K562 (cell line): Measurements from ENCODE around the gene RAD54L. TPM values are rescaled to one million over a fixed set of nuclear protein-coding genes. Genes with fewer than 3 reads are reported as not detected.
"Not testable (repeated sequence)": the region's sequence is repeated elsewhere in the genome, so short reads cannot be mapped to it uniquely, and the experiment has no call there.

Experiments
- ATAC-seq: fragments of 200-7000 bp; cut with Tn5 transposase; 3 replicates; pipeline ENCODE4 v1.9.1; 2020; ENCODE audit warnings: moderate library complexity
- BruUV-seq: library from RNA; stranded (reverse); fragments of 400-500 nt; replicated peaks from 2 replicates; lab custom pipeline; 2021; lab: Mats Ljungman, UMichigan
- CTCF ChIA-PET: fragments of 300-600 bp; formaldehyde crosslinking; extraction: SDS; loops from one replicate; lab custom pipeline; 2021; ENCODE audit warnings: low intra/inter-chr PET ratio; lab: Yijun Ruan, JAX
- POLR2A ChIA-PET: fragments of 300-600, 350-650 bp; sonication (Branson Sonifier 250); formaldehyde crosslinking; extraction: SDS; loops from one replicate; lab custom pipeline; 2021; ENCODE audit warnings: antibody characterized with exemption, inconsistent platforms; lab: Yijun Ruan, JAX
- DNase-seq, 4 experiments: peaks; one replicate each; pipeline versions ENCODE4 v3.0.0 to v3.0.0-alpha.2; 2011 to 2018; ENCODE audit warnings: low spot score in 3 of 4, mixed read lengths in 3 of 4; ENCODE audit errors: extremely low read depth in 1 of 4
- FAIRE-seq: peaks from 2 replicates; lab custom pipeline; 2011; peaks lifted over from hg19 to GRCh38; lab: Jason Lieb, UNC
- H2AFZ ChIP-seq: 2 replicates; pipeline ENCODE4 v1.6.0; 2011; ENCODE audit warnings: low read depth, low read length, control low read depth, inconsistent platforms
- H3K27ac ChIP-seq: fragments of 200-600 bp; 3 replicates; pipeline ENCODE4 v1.8.0; 2011; ENCODE audit warnings: low read depth, mild to moderate bottlenecking, control low read depth, inconsistent platforms, low read length, moderate library complexity, mixed read lengths; ENCODE audit errors: extremely low read depth
- H3K27me3 ChIP-seq, 2 experiments: fragments of 300-600 bp in 1 of 2; 2 replicates in 1 of 2; 3 replicates in 1 of 2; pipeline versions ENCODE4 v1.6.0 to v1.8.0; 2011; ENCODE audit warnings: inconsistent platforms in 2 of 2, low read length in 2 of 2, mild to moderate bottlenecking in 1 of 2, mixed read lengths in 1 of 2, moderate library complexity in 1 of 2; ENCODE audit not compliant: control insufficient read depth in 2 of 2, insufficient read depth in 2 of 2
- H3K36me3 ChIP-seq: fragments of 300-600 bp; 3 replicates; pipeline ENCODE4 v1.8.0; 2011; ENCODE audit warnings: mild to moderate bottlenecking, low read length, inconsistent platforms; ENCODE audit not compliant: control insufficient read depth, insufficient read depth
- H3K4me1 ChIP-seq, 2 experiments: fragments of 200-600 bp in 1 of 2; replicated peaks in 1 of 2; 2 replicates in 1 of 2; 3 replicates in 1 of 2; pipeline versions ENCODE4 v1.5.1 to v1.8.0; 2011; ENCODE audit warnings: inconsistent platforms in 2 of 2, low read length in 2 of 2, mild to moderate bottlenecking in 1 of 2, mixed read lengths in 1 of 2, moderate library complexity in 1 of 2; ENCODE audit not compliant: control insufficient read depth in 2 of 2, insufficient read depth in 2 of 2
- H3K4me2 ChIP-seq: 2 replicates; pipeline ENCODE4 v1.6.1; 2011; ENCODE audit warnings: low read length, control low read depth, inconsistent platforms, mixed read lengths; ENCODE audit not compliant: insufficient read depth
- H3K4me3 ChIP-seq: fragments of 200-600 bp; sonication (generic), shearing (Covaris generic); 2 replicates; pipeline ENCODE4 v1.5.1; 2016; ENCODE audit warnings: control low read depth, inconsistent platforms
- H3K79me2 ChIP-seq: fragments of 200-600 bp; 3 replicates; pipeline ENCODE4 v1.8.0; 2011; ENCODE audit warnings: low read length, inconsistent platforms; ENCODE audit not compliant: control insufficient read depth, insufficient read depth
- H3K9ac ChIP-seq, 2 experiments: 2 replicates each; pipeline versions ENCODE4 v1.6.0 to v1.6.1; 2011; ENCODE audit warnings: low read depth in 2 of 2, low read length in 2 of 2, control low read depth in 1 of 2, inconsistent platforms in 1 of 2, mild to moderate bottlenecking in 1 of 2, mixed read lengths in 1 of 2; ENCODE audit not compliant: insufficient read depth in 1 of 2
- H3K9me1 ChIP-seq: one replicate; pipeline ENCODE4 v1.6.0; 2011; ENCODE audit warnings: inconsistent platforms, mild to moderate bottlenecking, low read length, moderate library complexity; ENCODE audit not compliant: control insufficient read depth, insufficient read depth
- H3K9me3 ChIP-seq: replicated peaks from 2 replicates; pipeline ENCODE4 v1.5.1; 2011; ENCODE audit warnings: low read depth, low read length, inconsistent platforms; ENCODE audit not compliant: control insufficient read depth, insufficient read depth
- H4K20me1 ChIP-seq: replicated peaks from 2 replicates; pipeline ENCODE4 v1.6.1; 2011; ENCODE audit warnings: low read length, inconsistent platforms, mixed read lengths; ENCODE audit not compliant: control insufficient read depth, insufficient read depth
- ARID1B ChIP-seq: fragments of 450-650 bp; IDR thresholded peaks from 2 replicates; pipeline ENCODE4 v1.6.1; 2016; ENCODE audit warnings: antibody characterized with exemption, mild to moderate bottlenecking, inconsistent platforms
- HNRNPLL ChIP-seq: fragments of 200-400 bp; formaldehyde crosslinking; IDR thresholded peaks from 2 replicates; pipeline ENCODE4 v1.6.1; 2017; ENCODE audit warnings: low read length, low read depth, mild to moderate bottlenecking; ENCODE audit not compliant: poor library complexity, severe bottlenecking
- MAZ ChIP-seq, 2 experiments: fragments of 450-650 bp in 1 of 2; sonication (generic) in 1 of 2; formaldehyde crosslinking; IDR thresholded peaks in 1 of 2; conservative IDR thresholded peaks in 1 of 2; 2 replicates each; pipeline versions ENCODE4 v1.4.0 to v1.5.0; 2020; ENCODE audit warnings: mild to moderate bottlenecking in 1 of 2, missing genetic modification reagents in 1 of 2
- TARDBP ChIP-seq: fragments of 450-650 bp; IDR thresholded peaks from 2 replicates; pipeline ENCODE4 v1.6.1; 2016
- ZNF384 ChIP-seq: IDR thresholded peaks from 2 replicates; pipeline ENCODE4 v1.6.1; 2012; ENCODE audit warnings: low read depth, low read length, improper control_type of control experiment
- ZNF445 ChIP-seq: fragments of 250-450 bp; sonication (Bioruptor Pico); IDR thresholded peaks from 2 replicates; pipeline ENCODE4 v1.4.0; 2020; ENCODE audit warnings: low read depth, mild to moderate bottlenecking, moderate library complexity
- ZNF79 ChIP-seq: fragments of 250-450 bp; sonication (Bioruptor Pico); IDR thresholded peaks from 2 replicates; pipeline ENCODE4 v1.4.0; 2020; ENCODE audit warnings: low read depth, mild to moderate bottlenecking, moderate library complexity
- WGBS: fragments of 100-300 bp; shearing (Covaris generic); methylation state at CpG from one replicate; pipeline ENCODE4 v1.1.6; 2016; ENCODE audit warnings: low coverage, mixed read lengths; ENCODE audit not compliant: insufficient coverage; ENCODE audit errors: missing lambda C conversion rate; 5-methylcytosine and 5-hydroxymethylcytosine counted together
- in situ Hi-C: fragments of 300-500 bp; cut with MboI; formaldehyde crosslinking; loops from 4 replicates; pipeline ENCODE4 v1.15.0; 2018; ENCODE audit warnings: inconsistent platforms, mixed read lengths
- intact Hi-C: fragments of 100-400 bp; cut with micrococcal nuclease; formaldehyde crosslinking; loops from 2 replicates; pipeline ENCODE4 v1.14.2; 2022
- polyA plus RNA-seq, 8 experiments: library from polyadenylated mRNA; depleted of rRNA in 4 of 8; stranded (reverse) in 5 of 8; unstranded in 3 of 8; fragments of >200 nt; fragmentation: Nextera tagmentation in 2 of 8; fragmentation: Illumina TruSeq in 1 of 8; extraction: Ambion mirVana in 2 of 8; extraction: Trizol in 1 of 8; gene quantifications; 2 replicates each; pipeline versions ENCODE4 v1.2.1 to v1.2.3, GENCODE V29; 2011 to 2014; ENCODE audit warnings: inconsistent platforms in 1 of 8, missing spikeins in 1 of 8
- total RNA-seq, 7 experiments: library from RNA; depleted of rRNA in 6 of 7; stranded (reverse); fragments of >200 nt in 6 of 7; fragmentation: Illumina TruSeq in 2 of 7; extraction: Trizol in 2 of 7; gene quantifications; 2 replicates each; pipeline versions ENCODE4 v1.2.1 to v1.2.3, GENCODE V29; 2011 to 2021; ENCODE audit warnings: low replicate concordance in 1 of 7
- TF ChIP-seq, protein P1 (sequence below): fragments of 450-650 bp; IDR thresholded peaks from 2 replicates; pipeline ENCODE4 v1.6.1; 2018; ENCODE audit not compliant: partially characterized antibody

RAD54L gene
- total and polyA plus RNA-seq, 9 of the 15 experiments (the other 6 are each of a cell fraction or from before 2014, with no cell fraction given): 17.9 to 92.3 (median 37.5) TPM

DNA sequence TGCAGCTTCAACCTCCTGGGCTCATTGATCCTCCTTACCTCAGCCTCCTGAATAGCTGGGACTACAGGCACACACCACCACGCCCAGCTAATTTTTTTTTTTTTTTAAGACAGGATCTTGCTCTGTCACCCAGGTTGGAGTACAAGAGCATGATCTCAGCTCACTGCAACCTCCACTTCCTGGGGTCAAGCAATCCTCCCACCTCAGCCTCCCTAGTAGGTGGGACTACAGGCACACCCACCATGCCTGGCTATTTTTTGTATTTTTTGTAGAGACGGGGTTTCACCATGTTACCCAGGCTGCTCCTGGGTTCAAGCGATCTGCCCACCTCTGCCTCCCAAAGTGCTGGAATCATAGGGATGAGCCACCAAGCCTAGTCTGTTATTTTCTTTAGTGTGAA, 3.7 kb upstream of the RAD54L start:
- H3K27ac ChIP-seq, H4K20me1 ChIP-seq, DNase-seq, intact Hi-C loops, H3K4me2 ChIP-seq, FAIRE-seq, H3K9me3 ChIP-seq, BruUV-seq: not testable (repeated sequence)
- WGBS: 73% methylated on average over 3 of the region's 3 CpGs
- H3K4me1 ChIP-seq: peaks cover 16 to 33% of the 10 kb centered on the region in 2 experiments; a peak in 4 of 5 replicates
- POLR2A ChIA-PET: interaction anchor here (0.6 kb wide), 1 partner anchor 15 kb away, joined by 4 read pairs; no protein-coding TSS in a partner anchor
- peak; percentile 55 for TF ChIP-seq ZNF384
- TF ChIP-seq, all 486 proteins: peak for 1; not testable (repeated sequence) for 485
- H3K4me3 ChIP-seq, H3K9ac ChIP-seq, H2AFZ ChIP-seq, H3K27me3 ChIP-seq, H3K9me1 ChIP-seq, CTCF ChIA-PET, H3K36me3 ChIP-seq, ATAC-seq, in situ Hi-C loops: not testable (repeated sequence)
- H3K79me2 ChIP-seq: peaks cover 15% of the 10 kb centered on the region

DNA sequence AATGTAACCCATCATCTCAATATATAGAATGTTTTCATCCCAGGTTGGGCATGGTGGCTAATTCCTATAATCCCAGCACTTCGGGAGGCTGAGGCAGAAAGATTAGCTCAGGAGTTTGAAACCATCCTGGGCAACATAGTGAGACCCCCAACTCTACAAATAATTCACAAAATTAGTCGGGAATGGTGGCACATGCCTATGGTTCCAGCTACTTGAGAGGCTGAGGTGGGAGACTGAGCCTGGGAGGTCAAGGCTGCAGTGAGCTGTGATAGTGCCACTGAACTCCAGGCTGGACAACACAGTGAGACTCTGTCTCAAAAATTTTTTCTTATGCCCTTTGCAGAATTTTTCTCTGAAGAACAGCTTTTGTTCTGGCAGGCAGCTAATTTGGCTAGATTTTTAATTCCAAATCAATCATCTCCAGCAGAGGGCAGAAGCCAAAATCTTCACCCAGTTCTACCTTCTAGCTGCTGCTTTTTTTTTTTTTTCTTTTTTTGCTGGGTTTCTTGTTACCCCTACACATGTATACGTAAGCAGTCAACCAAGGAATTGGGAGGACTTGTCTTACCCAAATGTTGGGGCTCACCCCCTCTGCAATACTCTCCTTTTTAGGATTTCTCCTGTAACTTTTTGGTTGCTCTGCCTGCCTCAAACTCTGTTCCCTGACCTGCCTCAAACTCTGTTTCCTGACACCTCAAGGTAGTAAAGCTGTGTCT, 2.7 kb upstream of the RAD54L start:
- BruUV-seq: no TSS peak
- WGBS: 18% methylated on average over 3 of the region's 3 CpGs
- Histone ChIP-seq H3K27me3 (no peaks in the 10 kb centered on the region), H3K4me3 (no peak overlapping the region), H4K20me1 (peaks cover 6% of the 10 kb centered on the region), H3K9ac (0 out of 4 replicates have a peak overlapping the region, but pooled peaks of 1 of the 2 experiments have one; percentile 18), H2AFZ (peak overlapping the region; percentile 73), H3K79me2 (peaks cover 25% of the 10 kb centered on the region), H3K9me3 (no peaks in the 10 kb centered on the region), H3K9me1 (no peaks in the 10 kb centered on the region), H3K4me1 (peaks cover 22 to 40% of the 10 kb centered on the region in 2 experiments; a peak in 4 of 5 replicates), H3K27ac (peak overlapping the region; percentile 34; the same call in 2 of the 3 replicates), H3K36me3 (peaks cover 12% of the 10 kb centered on the region), H3K4me2 (no peak overlapping the region; the same call in 1 of the 2 replicates)
- DNase-seq (peak; percentile 48 to 49 (median 48)), ATAC-seq (no peak), FAIRE-seq (peak; percentile 42)
- intact Hi-C loops (loop anchor here (1.0 to 5.0 kb wide), 2 partner anchors 57 to 103 kb away; partner anchors contain the start of genes LRRC41 and UQCRH), in situ Hi-C loops (no loop called here)
- CTCF ChIA-PET: interaction anchor here (0.7 kb wide), 2 partner anchors 60 to 286 kb away, joined by 3 to 4 read pairs; no protein-coding TSS in a partner anchor
- POLR2A ChIA-PET: interaction anchor here (0.6 to 3.0 kb wide), 16 partner anchors 10 to 112 kb away, joined by 3 to 23 read pairs (median 4); partner anchors contain the start of genes PIK3R3, POMGNT1 and UQCRH
- TF ChIP-seq, protein P1, sequence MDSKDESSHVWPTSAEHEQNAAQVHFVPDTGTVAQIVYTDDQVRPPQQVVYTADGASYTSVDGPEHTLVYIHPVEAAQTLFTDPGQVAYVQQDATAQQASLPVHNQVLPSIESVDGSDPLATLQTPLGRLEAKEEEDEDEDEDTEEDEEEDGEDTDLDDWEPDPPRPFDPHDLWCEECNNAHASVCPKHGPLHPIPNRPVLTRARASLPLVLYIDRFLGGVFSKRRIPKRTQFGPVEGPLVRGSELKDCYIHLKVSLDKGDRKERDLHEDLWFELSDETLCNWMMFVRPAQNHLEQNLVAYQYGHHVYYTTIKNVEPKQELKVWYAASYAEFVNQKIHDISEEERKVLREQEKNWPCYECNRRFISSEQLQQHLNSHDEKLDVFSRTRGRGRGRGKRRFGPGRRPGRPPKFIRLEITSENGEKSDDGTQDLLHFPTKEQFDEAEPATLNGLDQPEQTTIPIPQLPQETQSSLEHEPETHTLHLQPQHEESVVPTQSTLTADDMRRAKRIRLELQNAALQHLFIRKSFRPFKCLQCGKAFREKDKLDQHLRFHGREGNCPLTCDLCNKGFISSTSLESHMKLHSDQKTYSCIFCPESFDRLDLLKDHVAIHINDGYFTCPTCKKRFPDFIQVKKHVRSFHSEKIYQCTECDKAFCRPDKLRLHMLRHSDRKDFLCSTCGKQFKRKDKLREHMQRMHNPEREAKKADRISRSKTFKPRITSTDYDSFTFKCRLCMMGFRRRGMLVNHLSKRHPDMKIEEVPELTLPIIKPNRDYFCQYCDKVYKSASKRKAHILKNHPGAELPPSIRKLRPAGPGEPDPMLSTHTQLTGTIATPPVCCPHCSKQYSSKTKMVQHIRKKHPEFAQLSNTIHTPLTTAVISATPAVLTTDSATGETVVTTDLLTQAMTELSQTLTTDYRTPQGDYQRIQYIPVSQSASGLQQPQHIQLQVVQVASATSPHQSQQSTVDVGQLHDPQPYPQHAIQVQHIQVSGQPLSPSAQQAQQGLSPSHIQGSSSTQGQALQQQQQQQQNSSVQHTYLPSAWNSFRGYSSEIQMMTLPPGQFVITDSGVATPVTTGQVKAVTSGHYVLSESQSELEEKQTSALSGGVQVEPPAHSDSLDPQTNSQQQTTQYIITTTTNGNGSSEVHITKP: no peak
- no peak for TF ChIP-seq MAZ (CRISPR knock-in tag; conservative IDR thresholded peaks at IDR 0.05 in 1 of 2, IDR thresholded peaks at IDR 0.05 in 1 of 2)
- no peak for TF ChIP-seq ZNF445 (CRISPR knock-in tag)
- no peak for TF ChIP-seq TARDBP
- TF ChIP-seq ZNF384: peak; percentile 96
- TF ChIP-seq ARID1B: 0 out of 2 replicates have a peak, but pooled peaks have one; percentile 13
- TF ChIP-seq ZNF79: no peak
- no peak for TF ChIP-seq HNRNPLL
